GM18873 (cell line): ENCODE measurements around the gene AOPEP.
"Not testable (repeated sequence)": the region's sequence is repeated elsewhere in the genome, so short reads cannot be mapped to it uniquely, and the experiment has no call there.

Experiments used
- ATAC-seq: cut with Tn5 transposase; IDR thresholded peaks from one replicate; pipeline ENCODE4 v1.9.1; 2021; ENCODE audit warnings: mild to moderate bottlenecking, moderate library complexity, moderate number of reproducible peaks; ENCODE audit not compliant: unreplicated experiment, low FRiP score

The AOPEP gene

GRCh38 chr9:94922691-94923107 lies 196.2 kb downstream of the AOPEP start:
- no peak for ATAC-seq

GRCh38 chr9:94923326-94924089 lies 197.0 kb downstream of the AOPEP start:
- ATAC-seq: no peak

GRCh38 chr9:94925751-94926430 lies 199.4 kb downstream of the AOPEP start:
- no peak for ATAC-seq

- no peak for ATAC-seq
Measured at GRCh38 chr9:94926431-94926800, 199.9 kb downstream of the AOPEP start.

- no peak for ATAC-seq
Measured at GRCh38 chr9:94927048-94927761, 200.7 kb downstream of the AOPEP start.

- ATAC-seq: no peak
Measured at GRCh38 chr9:94927762-94928670, 201.5 kb downstream of the AOPEP start.

GRCh38 chr9:94928691-94929368 lies 202.3 kb downstream of the AOPEP start:
- ATAC-seq: no peak

GRCh38 chr9:94929369-94929756 lies 202.9 kb downstream of the AOPEP start:
- no peak for ATAC-seq

GRCh38 chr9:94931036-94931633 lies 204.6 kb downstream of the AOPEP start:
- no peak for ATAC-seq

- ATAC-seq: no peak
Measured at GRCh38 chr9:94931740-94932139, 205.2 kb downstream of the AOPEP start.

GRCh38 chr9:94932652-94933510 lies 206.4 kb downstream of the AOPEP start:
- no peak for ATAC-seq

GRCh38 chr9:94933511-94933828 lies 207.0 kb downstream of the AOPEP start:
- no peak for ATAC-seq

- ATAC-seq: no peak
Measured at GRCh38 chr9:94934816-94935328, 208.4 kb downstream of the AOPEP start.

GRCh38 chr9:94935396-94935795 lies 208.9 kb downstream of the AOPEP start:
- no peak for ATAC-seq

GRCh38 chr9:94936419-94936818 lies 209.9 kb downstream of the AOPEP start:
- ATAC-seq: no peak

GRCh38 chr9:94937214-94937903 lies 210.9 kb downstream of the AOPEP start:
- no peak for ATAC-seq

- no peak for ATAC-seq
Measured at GRCh38 chr9:94938384-94938783, 211.9 kb downstream of the AOPEP start.

- ATAC-seq: not testable (repeated sequence)
Measured at GRCh38 chr9:94940296-94940695, 213.8 kb downstream of the AOPEP start.
